Hindlimb muscle (tissue), 1 donor: ENCODE measurements around the gene SUFU. TPM values are rescaled to one million over a fixed set of nuclear protein-coding genes. Genes with fewer than 3 reads are reported as not detected.
A peak's percentile ranks its signal among the peaks of the same experiment; 100 is the strongest.
"Not testable (repeated sequence)": the region's sequence is repeated elsewhere in the genome, so short reads cannot be mapped to it uniquely, and the experiment has no call there.

Experiments used
- DNase-seq: peaks from one replicate; pipeline ENCODE4 v3.0.0-alpha.2; 2013
- polyA plus RNA-seq: library from polyadenylated mRNA; unstranded; fragments of 120-200 nt; gene quantifications from one replicate; pipeline ENCODE4 v1.2.1, GENCODE V29; 2013; ENCODE audit not compliant: insufficient read length

SUFU gene
- polyA plus RNA-seq, 1 donor, result 16.4 TPM

DNA sequence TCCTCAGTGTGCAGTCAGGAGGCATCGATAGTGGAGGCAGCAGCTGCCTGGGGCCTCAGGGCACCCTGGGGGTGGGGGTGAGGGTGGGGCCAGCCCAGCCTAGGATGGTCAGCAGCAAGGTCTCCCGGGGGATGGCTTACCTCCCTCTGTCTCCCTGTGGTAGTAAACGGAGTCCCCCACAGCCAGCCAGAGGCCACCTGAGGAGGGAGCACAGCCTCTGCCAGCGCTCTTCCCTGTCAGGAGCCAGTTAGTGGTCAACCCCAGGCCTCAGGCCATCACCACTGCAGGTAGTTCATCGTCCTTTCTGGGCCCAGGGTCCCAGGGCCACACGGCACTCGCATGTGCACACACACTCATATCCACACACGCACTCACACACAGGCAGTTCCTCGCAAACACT, 23.4 kb upstream of the SUFU start:
- no peak for DNase-seq

GRCh38 chr10:102484021-102484420, 19.8 kb upstream of the SUFU start:
- DNase-seq, result no peak

DNA sequence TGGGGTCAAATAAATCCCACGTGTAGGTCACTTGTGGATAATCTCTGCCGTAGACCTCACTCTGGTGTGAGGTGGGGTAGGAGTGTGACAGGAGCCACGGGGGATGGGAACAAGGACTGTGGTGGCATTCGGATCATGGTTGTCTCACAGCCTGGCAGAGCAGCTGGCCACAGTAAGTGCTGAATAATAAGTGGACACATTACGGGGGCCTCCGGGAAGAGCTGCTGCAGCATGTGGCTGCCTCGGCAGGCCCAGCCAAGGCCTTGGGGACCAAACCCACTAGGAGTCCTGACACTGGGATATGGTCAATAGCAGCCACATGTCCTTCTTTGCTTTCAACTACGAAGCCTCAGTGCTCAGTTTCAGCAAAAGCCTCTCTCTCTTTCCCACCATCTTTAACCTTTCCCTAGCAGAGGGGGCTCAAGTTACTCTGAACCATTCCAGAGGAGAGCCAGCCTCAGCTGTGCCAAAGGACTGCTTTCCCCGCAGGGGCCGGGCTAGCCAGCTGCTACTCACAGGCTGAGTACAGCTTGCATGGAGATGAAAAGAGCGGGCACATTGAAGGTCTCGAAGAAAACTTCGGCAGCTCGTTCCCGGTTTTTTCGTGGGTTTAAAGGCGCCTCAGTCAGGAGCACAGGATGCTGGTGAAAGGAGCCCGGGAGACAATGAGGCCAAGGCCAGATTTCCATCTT, 18.5 kb upstream of the SUFU start:
- no peak for DNase-seq

GRCh38 chr10:102491136-102491535, 12.6 kb upstream of the SUFU start:
- DNase-seq, result no peak

DNA sequence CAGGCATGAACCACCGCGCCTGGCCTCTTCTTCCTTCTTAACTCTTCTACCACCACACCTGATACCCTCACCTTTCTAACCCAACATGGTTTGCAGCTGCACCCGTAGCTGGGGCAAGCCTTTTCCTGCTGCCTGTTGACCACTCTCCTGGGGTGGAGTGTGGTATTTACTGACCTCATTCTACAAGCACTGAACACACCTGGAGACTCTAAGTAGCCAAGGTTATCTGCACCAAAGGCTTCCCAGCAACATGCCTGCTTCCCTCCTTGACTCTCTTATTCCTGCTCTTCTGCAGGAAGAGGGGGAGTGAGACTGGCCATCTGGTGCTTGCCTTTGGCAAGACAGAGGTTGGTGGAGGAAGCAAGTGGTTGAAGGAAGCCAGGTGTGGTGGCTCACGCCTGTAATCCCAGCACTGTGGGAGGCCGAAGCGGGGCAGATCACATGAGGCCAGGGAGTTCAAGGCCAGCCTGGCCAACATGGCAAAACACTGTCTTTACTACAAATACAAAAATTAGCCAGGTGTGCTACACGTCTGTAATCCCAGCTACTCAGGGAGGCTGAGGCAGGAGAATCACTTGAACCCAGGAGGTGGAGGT, 11.3 kb upstream of the SUFU start:
- no peak for DNase-seq

DNA sequence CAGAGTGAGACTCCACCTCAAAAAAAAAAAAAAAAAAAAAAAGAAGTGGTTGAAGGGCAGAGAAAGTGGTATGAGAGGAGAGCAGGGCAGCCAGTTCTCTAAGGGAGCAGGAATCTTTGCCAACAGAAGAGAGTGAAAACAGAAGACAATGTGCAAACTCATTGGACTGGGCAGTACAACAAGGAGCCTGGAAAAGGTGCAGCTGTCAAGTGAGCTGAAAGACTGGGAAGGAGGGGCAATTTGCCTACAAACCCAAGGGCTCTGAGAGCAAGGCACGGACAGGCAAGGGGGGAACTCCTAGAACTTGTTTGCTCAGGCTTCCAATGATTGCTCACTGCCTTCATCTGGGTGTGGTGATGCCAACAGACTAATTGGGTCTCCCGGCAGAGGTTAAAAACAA, 10.8 kb upstream of the SUFU start:
- DNase-seq, result no peak

DNA sequence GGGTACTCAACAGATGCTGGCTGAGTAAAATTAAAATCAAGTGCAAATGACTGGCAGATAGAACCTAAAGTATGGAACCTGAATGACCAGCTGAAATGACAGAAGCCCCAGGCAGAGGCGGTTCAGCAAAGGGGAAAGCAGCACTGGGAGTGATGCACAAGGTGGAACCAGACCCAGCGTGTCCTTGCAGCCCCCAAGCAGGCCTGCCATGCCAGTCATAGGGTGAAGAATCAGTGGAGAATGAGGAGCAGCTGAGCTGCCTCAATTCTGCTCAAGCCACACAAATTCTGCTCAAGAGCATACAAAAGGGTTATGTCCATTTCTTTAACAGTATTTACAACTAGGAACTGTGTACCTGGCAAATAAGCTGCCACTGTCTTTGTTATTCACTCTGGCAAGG, 10.0 kb upstream of the SUFU start:
- DNase-seq, result no peak

- no peak for DNase-seq
Observed at GRCh38 chr10:102497545-102497944, 6.2 kb upstream of the SUFU start.

DNA sequence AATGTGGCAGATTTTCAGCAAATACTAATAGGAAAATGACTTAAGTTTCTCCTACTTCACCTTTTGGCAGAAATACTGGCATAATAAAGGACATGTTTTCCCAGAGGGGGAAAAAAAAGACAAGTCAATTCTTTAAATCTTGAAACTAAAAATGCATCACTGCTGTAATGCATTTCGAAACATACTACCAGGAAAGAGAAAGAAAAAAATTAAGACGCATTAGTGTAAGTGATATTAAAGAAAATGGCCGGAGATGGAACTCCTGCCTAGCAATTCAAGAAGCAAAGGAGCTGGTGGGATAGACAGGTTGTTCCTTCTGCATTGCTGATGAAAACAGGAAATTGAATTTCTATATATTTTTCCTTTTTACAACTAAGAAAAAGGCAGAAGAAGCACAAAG, 4.4 kb upstream of the SUFU start:
- no peak for DNase-seq

DNA sequence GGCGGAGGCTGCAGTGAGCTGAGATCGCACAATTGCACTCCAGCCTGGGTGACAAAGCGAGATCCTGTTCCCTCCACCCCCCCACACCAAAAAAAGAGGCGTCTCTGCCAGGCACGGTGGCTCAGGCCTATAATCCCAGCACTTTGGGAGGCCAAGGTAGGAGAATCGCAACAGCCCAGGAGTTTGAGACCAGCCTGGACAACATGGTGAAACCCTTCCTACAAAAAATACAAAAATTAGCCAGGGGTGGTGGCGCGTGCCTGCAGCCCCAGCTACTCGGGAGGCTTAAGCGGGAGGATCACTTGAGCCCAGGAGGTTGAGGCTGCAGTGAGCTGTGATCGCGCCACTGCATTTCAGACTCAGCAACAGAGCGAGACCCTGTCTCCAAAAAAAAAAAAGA, 3.1 kb upstream of the SUFU start:
- DNase-seq, result not testable (repeated sequence)

GRCh38 chr10:102501201-102502028, 2.4 kb upstream of the SUFU start:
- DNase-seq, result no peak

- DNase-seq, result peak; percentile 98
Observed at GRCh38 chr10:102502029-102502336, 1.8 kb upstream of the SUFU start.

- DNase-seq, result peak; percentile 96
Observed at GRCh38 chr10:102502337-102503151, 1.2 kb upstream of the SUFU start, which contains the start of gene ACTR1A. Gene ACTR1A (minus strand): TSS chr10:102502712. CDS start chr10:102502647, 65 bp downstream.

- peak; percentile 38 for DNase-seq
Observed at GRCh38 chr10:102504179-102504975, 605 bp downstream of the SUFU start.

- DNase-seq, result no peak
Observed at GRCh38 chr10:102504976-102505300, 1.2 kb downstream of the SUFU start.

- DNase-seq, result no peak
Observed at GRCh38 chr10:102505462-102506115, 1.8 kb downstream of the SUFU start.

DNA sequence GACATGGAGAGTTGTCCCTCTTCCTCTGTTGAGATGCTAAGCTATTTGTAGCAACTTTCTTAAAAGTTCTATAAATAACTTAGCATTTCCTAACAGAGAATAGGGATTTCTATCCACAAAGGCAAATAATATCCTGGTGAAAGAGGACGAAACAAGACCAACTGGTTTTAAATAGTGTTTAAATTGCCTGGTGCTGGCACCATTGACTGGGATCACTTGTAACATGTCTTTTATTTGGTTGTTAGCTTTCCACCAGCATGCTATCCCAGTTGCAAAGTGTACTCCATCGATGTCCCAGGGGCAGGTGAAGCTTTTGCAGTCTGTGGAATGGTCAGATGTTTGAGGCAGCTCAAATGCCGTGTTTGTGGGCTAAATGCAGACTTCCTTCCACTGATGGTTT, 3.7 kb downstream of the SUFU start:
- no peak for DNase-seq

GRCh38 chr10:102508506-102508905, 4.7 kb downstream of the SUFU start:
- no peak for DNase-seq

GRCh38 chr10:102509387-102509786, 5.6 kb downstream of the SUFU start:
- DNase-seq, result no peak

DNA sequence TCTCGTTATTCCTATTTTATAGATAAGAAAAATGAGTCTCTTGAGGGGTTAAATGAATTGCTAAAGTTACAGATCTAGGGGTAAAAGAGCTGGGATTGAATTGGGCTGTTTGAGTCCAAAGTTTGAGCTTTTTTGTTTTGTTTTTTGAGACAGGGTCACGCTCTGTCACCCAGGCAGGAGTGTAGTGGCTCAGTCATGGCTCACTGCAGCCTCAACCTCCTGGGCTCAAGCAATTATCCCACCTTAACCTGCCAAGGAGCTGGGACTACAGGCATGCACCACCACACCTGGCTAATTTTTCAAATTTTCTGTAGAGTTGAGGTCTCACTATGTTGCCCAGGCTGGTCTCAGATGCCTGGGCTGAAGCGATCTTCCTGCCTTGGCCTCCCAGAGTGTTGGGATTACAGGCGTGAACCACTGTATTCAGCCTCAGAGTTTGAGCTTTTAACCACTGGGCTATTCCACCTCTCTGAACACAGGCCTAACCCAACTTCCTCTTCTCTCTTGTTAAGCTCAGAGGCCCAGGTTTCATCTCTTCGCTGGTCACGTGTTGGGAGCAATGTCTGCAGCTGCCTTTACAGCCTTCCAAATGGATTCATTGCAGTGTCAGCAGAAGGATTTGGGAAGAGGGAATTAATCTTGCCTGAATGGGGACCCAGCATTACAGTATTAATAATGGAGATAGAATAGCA, 8.0 kb downstream of the SUFU start:
- peak; percentile 51 for DNase-seq
